Endothelial cell of umbilical vein (primary cell): ENCODE data around the gene AMIGO3. TPM values are rescaled to one million over a fixed set of nuclear protein-coding genes. Genes with fewer than 3 reads are reported as not detected.

Experiments
- BruUV-seq: library from RNA; stranded (reverse); fragments of 400-500 nt; replicated peaks from 2 replicates; lab custom pipeline; 2021; lab: Mats Ljungman, UMichigan
- CTCF ChIA-PET: fragments of 300-600, 350-600 bp; sonication (Branson Sonifier 250); formaldehyde crosslinking; loops from one replicate; lab custom pipeline; 2021; ENCODE audit warnings: antibody characterized with exemption, inconsistent platforms; lab: Charles Lee
- POLR2A ChIA-PET: fragments of 300-600, 350-600 bp; sonication (Branson Sonifier 250); formaldehyde crosslinking; loops from one replicate; lab custom pipeline; 2021; ENCODE audit warnings: antibody characterized with exemption, inconsistent platforms; lab: Charles Lee
- DNase-seq: peaks from one replicate; pipeline ENCODE4 v3.0.0-alpha.2; 2011; ENCODE audit warnings: low read depth, low spot score
- FAIRE-seq: peaks from 2 replicates; lab custom pipeline; 2011; peaks lifted over from hg19 to GRCh38; lab: Jason Lieb, UNC
- H2AFZ ChIP-seq: 2 replicates; pipeline ENCODE4 v1.6.0; 2012; ENCODE audit warnings: low read depth, low read length, control low read depth, inconsistent platforms
- H3K27ac ChIP-seq: 2 replicates; pipeline ENCODE4 v1.5.1; 2011; ENCODE audit warnings: low read depth, mild to moderate bottlenecking, control low read depth, low read length, moderate library complexity; ENCODE audit not compliant: insufficient read depth
- H3K27me3 ChIP-seq, 2 experiments: 2 replicates each; pipeline versions ENCODE4 v1.6.0 to v1.6.1; 2011; ENCODE audit warnings: low read length in 2 of 2, mixed read lengths in 1 of 2; ENCODE audit not compliant: control insufficient read depth in 2 of 2, insufficient read depth in 2 of 2
- H3K36me3 ChIP-seq, 2 experiments: 2 replicates in 1 of 2; 3 replicates in 1 of 2; pipeline ENCODE4 v1.5.1; 2011; ENCODE audit warnings: low read length in 2 of 2, mild to moderate bottlenecking in 1 of 2, moderate library complexity in 1 of 2; ENCODE audit not compliant: control insufficient read depth in 2 of 2, insufficient read depth in 2 of 2; ENCODE audit errors: extremely low read depth in 1 of 2
- H3K4me1 ChIP-seq: 3 replicates; pipeline ENCODE4 v1.5.1; 2011; ENCODE audit warnings: mild to moderate bottlenecking, low read length; ENCODE audit not compliant: control insufficient read depth, insufficient read depth; ENCODE audit errors: extremely low read depth
- H3K4me2 ChIP-seq: 2 replicates; pipeline ENCODE4 v1.6.1; 2011; ENCODE audit warnings: low read length, control low read depth, mixed read lengths; ENCODE audit not compliant: insufficient read depth
- H3K4me3 ChIP-seq, 3 experiments: fragments of 200-600 bp in 1 of 3; sonication (generic), shearing (Covaris generic) in 1 of 3; replicated peaks in 1 of 3; 2 replicates each; pipeline ENCODE4 v1.5.1; 2011 to 2016; ENCODE audit warnings: control low read depth in 3 of 3, low read length in 3 of 3, mild to moderate bottlenecking in 2 of 3, inconsistent platforms in 1 of 3, low read depth in 1 of 3, moderate library complexity in 1 of 3; ENCODE audit not compliant: insufficient read depth in 1 of 3
- H3K79me2 ChIP-seq: 2 replicates; pipeline ENCODE4 v1.6.0; 2012; ENCODE audit warnings: low read length, inconsistent platforms; ENCODE audit not compliant: control insufficient read depth, insufficient read depth
- H3K9ac ChIP-seq: replicated peaks from 2 replicates; pipeline ENCODE3; 2011; ENCODE audit warnings: low read length, control low read depth; ENCODE audit not compliant: insufficient read depth; ENCODE audit errors: extremely low read depth
- H3K9me1 ChIP-seq: replicated peaks from 3 replicates; pipeline ENCODE4 v1.6.0; 2011; ENCODE audit warnings: mild to moderate bottlenecking, low read length; ENCODE audit not compliant: control insufficient read depth, insufficient read depth; ENCODE audit errors: extremely low read depth
- H3K9me3 ChIP-seq: replicated peaks from 2 replicates; pipeline ENCODE4 v1.5.1; 2012; ENCODE audit warnings: low read length, inconsistent platforms; ENCODE audit not compliant: control insufficient read depth, insufficient read depth
- H4K20me1 ChIP-seq: replicated peaks from 2 replicates; pipeline ENCODE3; 2011; ENCODE audit warnings: mild to moderate bottlenecking, low read length; ENCODE audit not compliant: control insufficient read depth, insufficient read depth; ENCODE audit errors: extremely low read depth
- CTCF ChIP-seq, 2 donors: IDR thresholded peaks; 1 replicate in 1 of 2; 2 replicates in 1 of 2; pipeline ENCODE4 v1.5.1; 2011; ENCODE audit warnings: low read length in 2 of 2, mild to moderate bottlenecking in 2 of 2, moderate library complexity in 2 of 2, control low read depth in 1 of 2, inconsistent platforms in 1 of 2, low read depth in 1 of 2; ENCODE audit not compliant: insufficient read depth in 1 of 2; ENCODE audit errors: extremely low read depth in 1 of 2
- EZH2 ChIP-seq: IDR thresholded peaks from 2 replicates; pipeline ENCODE4 v1.6.1; 2012; ENCODE audit warnings: borderline replicate concordance, low read depth, mild to moderate bottlenecking, moderate library complexity, low read length, inconsistent platforms; ENCODE audit not compliant: severe bottlenecking
- FOS ChIP-seq: IDR thresholded peaks from 2 replicates; pipeline ENCODE4 v1.6.1; 2011; ENCODE audit warnings: mild to moderate bottlenecking, low read length, moderate library complexity, borderline replicate concordance; ENCODE audit not compliant: insufficient read depth
- GATA2 ChIP-seq: IDR thresholded peaks from 2 replicates; pipeline ENCODE4 v1.7.0; 2011; ENCODE audit warnings: low read depth, mild to moderate bottlenecking, moderate library complexity, mixed read lengths, low read length; ENCODE audit not compliant: insufficient read length, insufficient read depth
- JUN ChIP-seq: IDR thresholded peaks from 2 replicates; pipeline ENCODE4 v1.6.1; 2011; ENCODE audit warnings: borderline replicate concordance, low read depth; ENCODE audit not compliant: insufficient read length, insufficient read depth
- MAX ChIP-seq: IDR thresholded peaks from 2 replicates; pipeline ENCODE4 v1.6.1; 2011; ENCODE audit not compliant: insufficient read depth, insufficient read length
- MYC ChIP-seq: IDR thresholded peaks from one replicate; pipeline ENCODE4 v1.6.1; 2011; ENCODE audit warnings: mild to moderate bottlenecking, low read depth, low read length
- POLR2A ChIP-seq: IDR thresholded peaks from 2 replicates; pipeline ENCODE4 v1.6.1; 2012; ENCODE audit warnings: low read depth, mild to moderate bottlenecking, control low read depth, low read length
- POLR2AphosphoS5 ChIP-seq: IDR thresholded peaks from 2 replicates; pipeline ENCODE4 v1.6.1; 2012; ENCODE audit warnings: low read depth, mild to moderate bottlenecking, control low read depth, low read length, moderate library complexity; ENCODE audit not compliant: insufficient read depth
- dilution Hi-C: fragments of 300-500 bp; cut with MboI; formaldehyde crosslinking; loops from one replicate; pipeline ENCODE4 v1.15.0; 2019; ENCODE audit warnings: low sequenced_read_pairs; ENCODE audit not compliant: extremely low pct_ligation_motif_present
- intact Hi-C: fragments of 100-400 bp; cut with micrococcal nuclease; formaldehyde crosslinking; loops from one replicate; pipeline ENCODE4 v1.10.0; 2022
- polyA plus RNA-seq, 4 experiments: library from polyadenylated mRNA; depleted of rRNA in 3 of 4; stranded (reverse) in 3 of 4; unstranded in 1 of 4; fragments of >200 nt; gene quantifications; 2 replicates each; pipeline versions ENCODE4 v1.2.1 to v1.2.3, GENCODE V29; 2011 to 2012; ENCODE audit warnings: missing spikeins in 1 of 4
- total RNA-seq: library from RNA; stranded (reverse); gene quantifications from 2 replicates; pipeline ENCODE4 v1.2.3, GENCODE V29; 2021

Gene AMIGO3
- total and polyA plus RNA-seq, 2 donors (not counting 3 experiments of a cell fraction or from before 2014, with no cell fraction given) = 0.21 TPM; not detected in 1

GRCh38 chr3:49681232-49681522, 38.3 kb downstream of the AMIGO3 start:
- Histone ChIP-seq H3K9me3 (no peaks in the 10 kb centered on the region), H4K20me1 (no peaks in the 10 kb centered on the region), H3K4me2 (no peak overlapping the region), H3K79me2 (no peaks in the 10 kb centered on the region), H3K9ac (no peak overlapping the region), H2AFZ (no peak overlapping the region), H3K27me3 (no peaks in the 10 kb centered on the region), H3K9me1 (no peaks in the 10 kb centered on the region), H3K36me3 (peaks cover 0 to 13% of the 10 kb centered on the region in 2 experiments), H3K4me1 (no peaks in the 10 kb centered on the region), H3K27ac (no peak overlapping the region), H3K4me3 (no peak overlapping the region)
- no peak for DNase-seq
- no peak for FAIRE-seq
- no peak for TF ChIP-seq POLR2AphosphoS5
- TF ChIP-seq FOS = no peak
- TF ChIP-seq CTCF (IDR thresholded peaks at IDR 0.05; ENCODE audit: extremely low read depth in 1 of 2, insufficient read depth in 1 of 2, low read depth in 1 of 2, low read length in 2 of 2) = no peak
- TF ChIP-seq MYC = no peak
- TF ChIP-seq EZH2 = no peak
- no peak for TF ChIP-seq JUN
- no peak for TF ChIP-seq POLR2A
- TF ChIP-seq MAX = no peak
- TF ChIP-seq GATA2 = no peak
- intact Hi-C loops = no loop called here
- dilution Hi-C loops = no loop called here
- BruUV-seq = no TSS peak
- ChIA-PET CTCF (no interaction called here), POLR2A (no interaction called here)
